HG03565 (cell line): ENCODE measurements around the gene CSMD2.
"Not testable (repeated sequence)": the region's sequence is repeated elsewhere in the genome, so short reads cannot be mapped to it uniquely, and the experiment has no call there.

Experiments
- ATAC-seq: cut with Tn5 transposase; IDR thresholded peaks from one replicate; pipeline ENCODE4 v1.9.1; 2021; ENCODE audit warnings: mild to moderate bottlenecking, moderate library complexity; ENCODE audit not compliant: unreplicated experiment

CSMD2 gene

DNA sequence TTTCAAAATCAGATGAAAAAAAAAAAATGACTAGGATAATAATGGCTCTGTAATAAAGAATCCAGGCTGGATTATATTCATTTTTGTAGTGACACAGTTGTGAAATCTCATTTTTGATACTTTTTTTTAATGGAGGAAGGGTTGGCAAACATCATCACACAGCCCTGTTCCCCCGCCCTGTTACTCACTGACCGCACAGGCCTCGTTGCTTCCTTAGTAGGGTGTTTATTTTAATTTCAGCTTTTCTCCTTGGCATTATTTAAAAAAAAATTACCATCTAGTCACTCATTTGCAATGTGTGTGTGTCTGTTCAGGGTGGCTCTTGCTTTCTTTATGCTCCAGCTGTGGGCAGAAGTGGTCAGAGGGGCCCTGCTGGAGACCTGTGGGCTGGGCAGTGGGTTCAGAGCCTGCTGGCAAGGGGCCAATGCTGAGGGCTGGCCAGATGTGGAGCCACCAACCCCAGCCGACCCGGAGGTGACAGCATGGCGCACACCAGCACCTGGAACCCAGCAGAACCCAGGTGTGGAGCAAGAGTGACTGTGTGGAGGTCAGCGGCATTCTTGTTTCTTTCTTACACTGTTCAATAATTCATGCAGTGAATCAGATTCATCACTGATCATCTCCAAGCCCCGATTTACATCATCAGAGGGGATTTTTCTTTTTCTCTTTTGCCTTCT lies 648.0 kb downstream of the CSMD2 start:
- no peak for ATAC-seq

DNA sequence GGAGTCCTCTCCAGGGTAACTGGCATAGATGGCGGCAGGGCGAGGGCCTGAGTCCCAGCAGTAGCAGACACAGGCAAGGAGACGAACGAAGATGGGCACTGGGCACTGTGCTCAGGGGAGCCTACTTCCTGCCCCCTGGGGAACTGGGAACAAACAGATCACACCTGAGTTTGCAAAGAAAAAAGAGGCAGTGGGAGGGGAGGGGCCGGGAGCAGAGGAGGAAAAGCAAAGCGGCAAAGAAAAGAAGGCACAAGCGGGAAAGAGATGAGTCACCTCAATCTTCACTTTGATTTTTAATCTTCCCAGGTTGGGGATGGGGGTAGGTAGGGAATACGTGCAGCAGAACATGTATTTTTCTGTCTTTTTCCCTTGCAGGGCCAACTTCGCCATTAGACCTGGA lies 648.6 kb downstream of the CSMD2 start:
- no peak for ATAC-seq

DNA sequence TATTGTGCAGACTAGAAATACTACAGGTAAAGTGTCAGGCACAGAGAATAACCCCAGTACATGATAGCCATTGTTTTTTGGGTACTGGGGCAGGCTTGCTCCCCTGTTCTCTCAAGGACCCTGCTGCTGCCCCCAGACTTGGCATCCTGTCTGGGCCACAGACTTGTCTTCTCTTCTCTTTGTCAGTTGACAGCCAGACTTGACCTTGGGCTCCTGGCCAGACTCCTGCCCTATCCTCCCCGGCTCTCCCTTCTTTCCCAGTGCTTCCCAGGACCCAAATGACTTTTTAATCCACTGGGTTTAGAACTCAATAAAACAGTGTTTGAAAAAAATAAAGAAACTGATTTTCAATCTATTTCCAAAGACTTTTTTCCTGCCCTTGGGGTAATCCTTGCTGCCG lies 649.4 kb downstream of the CSMD2 start:
- ATAC-seq, result no peak

DNA sequence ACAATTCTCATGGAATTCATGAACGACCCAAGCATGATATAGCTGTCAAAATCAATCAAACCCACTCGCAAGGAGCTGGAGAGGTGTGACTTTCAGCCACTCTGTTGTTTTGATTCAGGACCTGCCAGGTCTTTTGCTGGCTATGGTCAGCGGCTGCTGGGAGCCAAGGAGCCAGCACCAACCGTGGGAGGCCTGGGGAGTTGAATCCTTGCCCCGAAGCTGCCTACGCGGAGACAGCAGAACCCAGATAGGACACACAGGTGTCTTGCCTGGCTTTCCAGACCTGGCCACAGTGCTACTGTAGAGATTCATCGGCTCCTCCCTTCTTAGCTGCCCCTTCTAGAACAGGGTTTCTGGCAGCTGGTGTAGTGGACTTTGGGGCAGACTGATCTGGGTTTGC lies 649.9 kb downstream of the CSMD2 start:
- ATAC-seq, result no peak

DNA sequence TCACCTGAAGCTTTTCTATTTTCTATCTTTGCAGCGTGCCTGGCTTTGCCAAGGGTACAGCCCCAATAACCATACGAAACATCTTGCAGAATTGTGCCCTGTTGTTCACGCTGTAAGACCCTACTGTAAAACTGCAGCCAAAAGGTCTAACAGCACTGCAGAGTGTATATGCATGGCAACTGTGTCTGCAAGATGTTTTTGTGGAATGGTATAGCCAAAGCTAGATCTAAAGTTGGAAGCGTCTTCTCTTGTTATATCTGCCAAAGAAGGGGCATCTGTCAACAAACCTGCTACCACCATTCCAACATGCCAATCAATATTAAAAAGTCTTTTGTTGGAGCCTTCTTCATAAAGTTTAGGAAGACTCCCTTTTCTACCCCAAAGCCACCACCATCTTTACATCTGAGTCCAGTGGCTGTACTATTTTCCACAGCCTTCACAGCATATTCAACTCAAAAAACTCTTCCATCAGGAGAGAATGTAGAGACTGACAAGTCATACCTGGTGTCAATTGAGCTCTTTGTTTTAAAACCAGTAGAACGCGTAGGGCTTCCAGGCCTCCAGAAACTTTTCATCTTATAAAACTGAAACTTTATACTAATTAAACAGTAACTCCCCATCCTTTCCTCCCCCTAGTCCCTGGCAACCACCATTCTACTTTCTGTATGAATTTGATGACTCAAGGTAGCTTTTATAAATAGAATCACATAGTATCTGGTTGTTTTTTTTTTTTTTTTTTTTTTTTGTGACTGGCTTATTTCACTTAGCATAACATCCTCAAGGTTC lies 652.6 kb downstream of the CSMD2 start:
- ATAC-seq, result no peak

DNA sequence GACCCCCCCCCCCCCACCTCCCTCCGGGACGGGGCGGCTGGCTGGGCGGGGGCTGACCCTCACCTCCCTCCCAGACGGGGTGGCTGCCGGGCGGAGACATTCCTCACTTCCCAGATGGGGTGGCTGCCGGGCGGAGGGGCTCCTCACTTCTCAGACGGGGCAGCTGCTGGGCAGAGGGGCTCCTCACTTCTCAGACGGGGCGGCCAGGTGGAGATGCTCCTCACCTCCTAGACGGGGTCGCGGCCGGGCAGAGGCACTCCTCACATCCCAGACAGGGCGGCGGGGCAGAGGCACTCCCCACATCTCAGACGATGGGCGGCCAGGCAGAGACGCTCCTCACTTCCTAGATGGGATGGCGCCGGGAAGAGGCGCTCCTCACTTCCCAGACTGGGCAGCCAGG lies 655.8 kb downstream of the CSMD2 start:
- ATAC-seq, result not testable (repeated sequence)

DNA sequence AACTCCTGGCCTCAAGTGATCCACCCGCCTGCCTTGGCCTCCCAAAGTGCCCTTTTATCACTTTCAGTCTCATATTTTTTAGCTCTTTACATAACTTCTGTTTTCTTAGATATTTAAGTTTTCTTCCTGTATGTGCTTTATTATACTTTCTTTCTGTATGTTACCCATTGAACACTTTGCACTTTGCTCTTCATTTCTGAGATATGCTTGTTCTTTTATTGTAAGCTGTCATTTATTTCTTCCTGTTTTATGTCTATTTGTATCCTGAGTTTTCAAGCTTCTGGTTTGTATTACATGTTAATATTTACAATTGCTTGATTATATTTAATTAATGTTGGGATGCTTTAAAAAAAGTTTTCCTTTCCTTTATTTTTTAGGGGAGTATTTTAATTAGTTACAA lies 656.9 kb downstream of the CSMD2 start:
- no peak for ATAC-seq

DNA sequence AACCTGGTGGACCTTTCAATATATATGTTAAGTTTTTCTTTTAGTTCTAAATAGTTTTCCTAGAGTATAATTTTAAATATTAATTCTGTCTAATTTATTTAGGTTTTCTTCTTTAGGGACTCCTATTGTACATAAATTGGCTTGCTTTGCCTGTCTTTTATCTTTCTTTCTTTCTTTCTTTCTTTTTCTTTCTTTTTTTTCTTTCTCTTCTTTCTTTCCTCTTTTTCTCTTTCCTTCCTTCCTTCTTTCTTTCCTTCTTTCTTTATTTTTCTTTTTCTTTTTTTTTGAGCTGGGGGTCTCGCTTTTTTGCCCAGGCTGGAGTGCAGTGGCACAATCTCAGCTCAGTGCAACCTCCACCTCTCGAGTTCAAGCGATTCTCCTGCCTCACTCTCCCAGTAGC lies 657.4 kb downstream of the CSMD2 start:
- no peak for ATAC-seq

DNA sequence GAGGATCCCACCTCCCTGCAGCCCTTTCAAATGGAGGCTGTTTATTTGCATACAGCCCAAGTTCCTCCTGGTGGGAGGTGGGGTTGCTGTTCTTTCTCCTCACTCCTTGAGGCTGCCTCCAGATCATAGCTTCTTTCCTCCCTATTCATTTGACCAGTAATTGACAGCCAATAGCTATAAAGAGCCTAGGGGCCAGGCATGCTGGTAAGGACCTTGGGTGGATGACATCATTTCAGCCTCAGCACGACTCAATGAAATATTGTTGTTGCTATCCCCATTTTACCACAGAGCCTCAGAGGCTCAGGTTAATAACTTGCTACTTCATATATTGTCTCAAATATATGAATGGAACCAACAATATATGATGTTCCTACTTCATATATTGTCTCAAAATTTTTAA lies 661.5 kb downstream of the CSMD2 start:
- no peak for ATAC-seq

DNA sequence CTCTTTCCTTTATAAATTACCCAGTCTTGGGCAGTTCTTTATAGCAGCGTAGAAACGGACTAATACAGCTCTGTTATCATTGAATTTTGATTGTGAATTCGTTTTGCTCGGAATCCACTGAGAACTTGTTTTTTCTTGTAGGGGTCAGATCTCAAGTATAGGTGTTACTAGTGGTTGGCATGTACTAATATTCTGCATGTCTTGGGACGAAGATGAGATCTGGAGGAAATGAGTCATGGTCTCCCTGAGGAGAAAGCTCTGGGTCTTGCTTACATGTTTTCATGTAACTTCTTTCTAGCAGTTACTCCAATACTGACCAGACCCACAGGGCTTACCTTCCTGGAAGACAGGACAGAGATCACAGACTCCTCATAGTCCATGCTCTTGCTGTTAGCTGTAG lies 662.3 kb downstream of the CSMD2 start:
- ATAC-seq, result no peak

DNA sequence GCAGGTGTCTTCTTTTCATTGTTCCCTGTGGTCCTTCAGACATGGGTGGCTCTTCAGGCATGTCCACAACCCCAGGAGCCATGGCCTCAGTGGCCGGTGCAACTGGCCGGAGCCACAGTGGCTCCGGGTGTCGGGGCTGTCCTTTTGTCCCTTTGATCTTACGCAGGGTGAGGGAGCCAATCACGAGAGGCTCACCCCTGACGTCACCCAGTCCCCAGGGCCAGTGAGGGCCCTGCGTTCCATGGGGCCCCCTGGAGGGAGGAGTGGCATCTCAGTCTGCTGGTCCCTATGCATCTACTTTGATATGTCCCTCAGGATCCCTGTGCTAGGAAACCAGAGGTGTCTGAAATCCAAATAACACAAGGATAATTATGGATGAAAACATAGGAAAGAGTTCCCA lies 663.3 kb downstream of the CSMD2 start:
- no peak for ATAC-seq

DNA sequence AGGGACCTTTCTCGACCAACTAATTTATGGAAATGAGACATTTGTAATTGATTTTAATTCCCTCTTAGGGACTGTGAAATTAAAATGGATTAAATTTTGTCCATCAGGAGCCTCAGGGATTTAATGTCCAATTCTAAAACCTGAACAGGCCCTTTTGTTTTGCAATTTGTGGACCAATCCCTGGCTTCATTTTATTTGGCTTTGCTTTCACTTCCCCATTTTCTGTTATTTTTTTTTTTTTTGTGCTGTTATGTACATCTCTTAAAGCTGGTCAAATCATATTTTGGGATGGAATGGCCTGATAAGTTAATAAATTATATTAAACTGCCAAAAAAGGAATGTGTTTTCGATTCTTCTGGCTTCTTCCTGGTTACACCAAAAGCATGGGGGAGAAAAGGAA lies 663.7 kb downstream of the CSMD2 start:
- ATAC-seq, result no peak

DNA sequence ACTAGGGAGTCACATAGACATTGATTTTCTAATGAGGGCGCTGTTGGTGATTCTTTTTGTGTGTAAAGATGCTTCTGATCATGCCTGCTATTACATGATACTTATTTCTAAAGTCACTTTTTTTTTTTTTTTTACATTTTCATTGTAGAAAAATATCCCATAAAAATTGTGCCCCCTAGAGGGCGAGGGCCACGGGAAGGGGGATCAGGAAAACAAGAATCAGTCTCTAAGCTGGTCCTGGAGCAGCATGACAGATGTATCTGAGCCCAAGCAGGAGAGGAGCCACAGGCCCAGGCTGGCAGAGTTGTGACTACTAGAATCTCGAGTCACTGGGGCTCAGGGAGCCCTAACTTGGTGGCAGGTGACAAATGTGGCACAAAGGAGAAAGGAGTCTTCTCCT lies 664.5 kb downstream of the CSMD2 start:
- no peak for ATAC-seq

DNA sequence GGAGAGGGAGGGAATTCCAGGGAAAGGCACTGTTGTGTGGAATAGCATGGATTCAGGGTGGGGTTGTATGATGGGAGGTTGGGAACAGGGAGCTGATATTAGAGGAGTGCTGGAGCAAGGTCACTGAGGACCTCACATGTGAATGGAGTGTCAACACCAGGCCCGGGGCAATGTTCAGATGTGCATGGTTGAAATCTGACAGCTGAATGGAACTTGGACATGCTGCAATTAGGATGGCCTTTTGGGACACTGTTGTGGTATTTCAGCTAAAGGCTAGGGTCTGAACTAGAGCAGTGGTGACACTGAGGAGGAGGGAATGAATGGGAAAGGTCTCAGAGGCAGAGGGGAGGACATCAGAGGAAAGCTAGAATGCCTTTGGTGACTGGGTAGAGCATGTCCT lies 667.6 kb downstream of the CSMD2 start:
- ATAC-seq, result no peak

DNA sequence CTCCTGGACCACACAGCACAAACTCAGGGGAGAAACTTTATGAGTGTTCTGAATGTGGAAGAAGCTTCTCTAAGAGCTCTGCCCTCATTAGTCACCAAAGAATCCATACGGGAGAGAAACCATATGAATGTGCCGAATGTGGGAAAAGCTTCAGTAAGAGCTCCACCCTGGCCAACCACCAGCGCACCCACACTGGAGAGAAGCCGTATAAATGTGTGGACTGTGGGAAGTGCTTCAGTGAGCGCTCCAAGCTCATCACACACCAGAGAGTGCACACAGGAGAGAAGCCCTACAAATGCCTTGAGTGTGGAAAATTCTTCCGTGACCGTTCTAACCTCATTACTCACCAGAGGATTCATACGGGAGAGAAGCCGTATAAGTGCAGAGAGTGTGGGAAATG lies 670.1 kb downstream of the CSMD2 start:
- no peak for ATAC-seq

DNA sequence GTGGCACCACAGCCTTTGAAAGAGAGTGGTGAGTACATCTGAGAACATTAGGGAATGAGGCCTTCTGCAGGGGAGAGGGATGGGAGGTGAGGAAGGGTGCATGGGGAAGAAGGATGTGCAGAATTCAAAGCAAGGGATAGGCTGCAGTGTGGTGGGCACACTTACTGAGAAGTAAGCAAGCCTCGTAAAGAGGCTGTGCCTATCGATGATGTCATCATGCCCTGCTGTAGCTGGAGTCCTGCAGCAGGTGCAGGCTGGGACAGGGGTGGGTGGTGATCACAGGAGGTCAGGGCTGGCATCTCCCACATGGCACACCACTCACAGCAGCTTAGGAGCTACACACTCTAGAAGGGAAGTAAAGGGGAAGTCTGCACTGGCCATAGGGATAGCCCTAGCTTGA lies 676.4 kb downstream of the CSMD2 start:
- ATAC-seq, result no peak

DNA sequence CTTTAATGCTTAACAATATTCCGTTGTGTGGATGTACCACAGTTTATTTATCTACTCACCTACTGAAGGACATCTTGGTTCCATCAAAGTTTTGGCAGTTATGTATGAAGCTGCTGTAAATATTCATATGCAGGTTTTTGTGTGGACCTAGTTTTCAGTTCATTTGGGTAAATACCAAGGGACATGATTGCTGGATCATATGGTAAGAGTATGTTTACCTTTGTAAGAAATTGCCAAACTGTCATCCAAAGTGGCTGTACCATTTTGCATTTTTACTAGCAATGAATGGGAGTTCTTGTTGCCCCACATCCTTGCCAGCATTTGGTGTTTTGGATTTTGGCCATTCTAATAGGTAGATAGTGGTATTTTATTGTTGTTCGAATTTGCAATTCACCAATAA lies 682.6 kb downstream of the CSMD2 start:
- ATAC-seq, result no peak

DNA sequence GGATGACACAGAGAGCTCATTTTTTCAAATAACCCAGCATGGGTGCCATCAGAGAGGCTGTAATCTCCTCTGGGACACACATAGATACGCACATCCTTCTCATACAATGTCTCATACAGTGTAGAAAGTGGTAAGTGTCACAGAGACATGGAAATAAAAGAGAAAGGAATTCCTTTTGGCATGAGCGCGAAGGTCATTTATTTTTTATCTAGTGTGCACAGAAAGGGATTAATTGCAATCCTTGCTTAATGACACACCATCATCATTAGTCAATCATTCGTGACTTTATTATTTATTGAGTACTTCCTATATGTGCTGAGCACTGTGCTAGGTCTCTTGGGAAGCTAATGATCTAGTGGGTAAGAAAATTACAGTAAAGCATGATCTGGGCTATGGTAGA lies 687.6 kb downstream of the CSMD2 start:
- ATAC-seq, result no peak

DNA sequence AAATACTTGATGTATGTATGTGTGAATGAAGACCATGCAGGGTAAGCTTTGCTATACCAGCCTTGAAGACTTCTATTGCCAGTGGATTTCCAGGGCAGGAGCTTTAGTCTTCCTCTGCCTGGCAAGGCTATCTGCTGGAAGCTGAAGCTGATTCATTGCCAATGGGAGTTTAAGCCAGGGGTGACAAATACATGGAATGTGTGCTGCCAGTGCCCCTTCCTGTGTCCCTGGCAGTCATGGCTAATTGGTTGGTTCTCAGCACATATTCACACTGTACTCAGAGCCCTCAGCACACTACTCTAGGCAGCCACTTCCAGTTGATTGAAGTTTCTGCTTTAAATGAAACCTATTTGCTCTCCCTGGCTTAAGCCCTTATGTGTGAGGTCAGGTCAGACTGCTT lies 691.1 kb downstream of the CSMD2 start:
- ATAC-seq, result no peak

DNA sequence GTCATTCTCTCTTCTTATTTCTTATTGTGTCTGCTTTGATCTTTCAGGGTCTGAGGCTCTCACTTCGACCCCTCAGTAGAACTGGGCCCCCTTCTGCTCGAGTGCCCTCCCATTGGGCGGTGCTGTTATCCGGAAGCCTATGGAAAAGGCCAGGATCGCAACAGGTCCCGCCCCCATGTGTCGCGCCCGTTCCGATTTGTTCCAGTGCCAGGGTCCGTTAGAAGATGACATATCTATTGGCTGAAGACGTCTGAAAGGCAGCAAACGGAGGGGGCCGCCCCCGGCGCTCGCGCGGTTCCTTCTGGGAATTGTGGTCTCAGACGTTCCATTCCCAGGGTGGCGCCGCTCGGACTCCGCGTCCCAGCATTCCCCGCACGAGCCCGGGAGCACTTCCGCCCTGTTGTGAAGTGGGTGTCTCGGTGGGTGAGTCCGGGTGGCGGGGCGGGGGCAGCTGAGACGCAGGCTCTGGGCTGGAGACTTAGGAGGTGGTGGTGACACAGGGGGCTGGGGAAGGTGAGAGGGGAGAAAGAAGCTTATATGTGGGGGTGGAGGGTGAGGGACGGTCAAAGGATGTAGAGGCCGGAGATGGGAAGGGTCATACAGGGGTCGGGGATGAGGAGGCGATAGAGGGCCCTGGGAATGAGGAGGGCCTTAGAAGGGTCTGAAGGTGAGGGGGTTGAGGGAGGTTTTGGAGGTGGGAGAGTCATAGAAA lies 692.6 kb downstream of the CSMD2 start, which contains the start of gene ZSCAN20:
Gene ZSCAN20, plus strand, starts transcription at position 377 of the 712 bp plus-strand sequence. CDS start 6,644 bp downstream, outside the sequence.
- ATAC-seq, result peak; percentile 70

DNA sequence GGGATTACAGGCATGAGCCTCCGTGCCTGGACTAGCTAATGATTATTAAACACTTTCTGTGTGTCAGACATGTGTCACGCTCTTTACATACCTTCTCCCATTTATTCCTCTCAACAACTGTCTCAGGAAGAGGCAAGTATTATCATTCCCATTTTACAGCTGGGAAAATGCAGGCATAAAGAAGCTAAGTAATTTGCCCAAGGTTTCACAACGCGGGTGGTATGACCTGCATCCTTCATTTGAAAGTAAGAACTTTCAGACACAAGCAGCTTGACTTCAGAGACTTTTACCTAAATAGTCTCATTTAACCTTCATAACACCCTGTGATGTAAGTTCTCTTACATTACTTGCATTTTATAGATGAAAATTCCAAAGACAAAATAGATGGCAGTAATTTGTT lies 693.6 kb downstream of the CSMD2 start:
- no peak for ATAC-seq

DNA sequence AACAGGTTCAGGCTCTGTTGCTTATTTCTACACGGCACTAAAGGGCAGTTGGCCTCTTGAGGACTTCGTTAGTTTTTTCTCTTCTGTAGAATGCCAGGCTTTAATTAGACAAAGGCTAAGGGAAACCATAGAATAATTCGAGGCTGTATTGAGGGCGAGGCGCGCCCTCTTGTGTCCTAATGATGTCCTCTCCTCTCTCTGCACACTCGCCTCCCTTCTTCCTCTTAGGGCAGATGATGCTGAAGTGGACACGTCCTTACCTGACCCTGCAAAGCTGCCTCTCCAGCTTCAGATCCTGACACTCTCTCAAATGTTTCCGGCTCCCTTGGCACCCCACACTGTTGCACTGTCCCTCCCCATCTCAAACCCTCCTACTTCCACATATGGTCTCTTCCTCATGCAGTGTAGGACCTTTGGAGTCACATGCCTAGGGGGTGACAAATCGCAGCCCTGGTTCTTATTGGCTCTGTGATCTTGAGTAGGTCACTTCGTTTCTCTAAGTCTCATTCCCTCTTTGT lies 694.5 kb downstream of the CSMD2 start:
- no peak for ATAC-seq
